Progenitor cell of endocrine pancreas (in vitro differentiated cells): ENCODE measurements around the gene ORM2. TPM values are rescaled to one million over a fixed set of nuclear protein-coding genes. Genes with fewer than 3 reads are reported as not detected.
A peak's percentile ranks its signal among the peaks of the same experiment; 100 is the strongest.

Source experiments
- DNase-seq: peaks from one replicate; pipeline ENCODE4 v3.0.0; 2021; ENCODE audit warnings: low spot score; ENCODE audit not compliant: unreplicated experiment
- H3K27ac Mint-ChIP-seq: 2 replicates; pipeline ENCODE4 v1.8.0; 2021; ENCODE audit warnings: mild to moderate bottlenecking, moderate library complexity, mixed read lengths
- H3K27me3 Mint-ChIP-seq: 2 replicates; pipeline ENCODE4 v1.8.0; 2021; ENCODE audit warnings: mixed read lengths
- H3K36me3 Mint-ChIP-seq: 2 replicates; pipeline ENCODE4 v1.8.0; 2022; ENCODE audit warnings: mixed read lengths; ENCODE audit not compliant: insufficient read depth
- H3K4me1 Mint-ChIP-seq: 2 replicates; pipeline ENCODE4 v1.8.0; 2021; ENCODE audit warnings: low read depth, mixed read lengths
- H3K4me3 Mint-ChIP-seq: 2 replicates; pipeline ENCODE4 v1.8.0; 2021; ENCODE audit warnings: low read depth, mild to moderate bottlenecking, moderate library complexity, mixed read lengths
- H3K9me3 Mint-ChIP-seq: 2 replicates; pipeline ENCODE4 v1.8.0; 2021; ENCODE audit warnings: low read depth, mixed read lengths
- CTCF ChIP-seq: fragments of 200-600 bp; sonication (generic); IDR thresholded peaks from one replicate; pipeline ENCODE4 v1.5.0; 2021; ENCODE audit warnings: antibody characterized with exemption, mild to moderate bottlenecking; ENCODE audit not compliant: unreplicated experiment
- total RNA-seq: library from RNA; stranded (reverse); gene quantifications from 2 replicates; pipeline ENCODE4 v1.2.1, GENCODE V29; 2021

Gene ORM2
- total RNA-seq, 1 donor from 2014 or later = 5.4 TPM

DNA sequence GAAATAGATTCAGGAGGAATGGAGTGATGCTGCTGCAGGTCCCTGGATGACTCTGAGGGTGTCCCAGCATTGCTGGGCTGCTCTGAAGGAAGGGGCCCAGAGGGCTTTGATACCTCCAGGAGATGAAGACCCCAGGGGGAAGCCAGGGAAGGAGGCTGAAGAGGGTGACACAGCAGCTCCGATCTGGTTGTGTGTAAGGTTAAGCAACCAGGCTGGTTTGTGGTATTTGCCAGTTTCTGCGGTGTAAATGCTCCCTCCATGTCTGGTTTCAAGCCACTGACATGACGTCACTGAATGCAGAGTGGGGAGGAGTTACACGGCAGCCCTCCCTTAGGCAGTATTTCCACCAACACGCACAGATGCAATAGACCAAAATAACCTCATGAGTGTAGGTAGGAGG is 46.7 kb upstream of the ORM2 start:
- Mint-ChIP-seq H3K27ac (no peak overlapping the region), H3K4me1 (no peaks in the 10 kb centered on the region), H3K4me3 (no peak overlapping the region), H3K36me3 (peaks cover 17% of the 10 kb centered on the region), H3K9me3 (no peaks in the 10 kb centered on the region), H3K27me3 (no peaks in the 10 kb centered on the region)
- TF ChIP-seq CTCF = no peak
- DNase-seq = no peak

GRCh38 chr9:114283551-114284111 is 46.0 kb upstream of the ORM2 start:
- Mint-ChIP-seq H3K9me3 (no peaks in the 10 kb centered on the region), H3K27me3 (no peaks in the 10 kb centered on the region), H3K27ac (no peak overlapping the region), H3K36me3 (peaks cover 12% of the 10 kb centered on the region), H3K4me1 (no peaks in the 10 kb centered on the region), H3K4me3 (no peak overlapping the region)
- DNase-seq = no peak
- no peak for TF ChIP-seq CTCF

DNA sequence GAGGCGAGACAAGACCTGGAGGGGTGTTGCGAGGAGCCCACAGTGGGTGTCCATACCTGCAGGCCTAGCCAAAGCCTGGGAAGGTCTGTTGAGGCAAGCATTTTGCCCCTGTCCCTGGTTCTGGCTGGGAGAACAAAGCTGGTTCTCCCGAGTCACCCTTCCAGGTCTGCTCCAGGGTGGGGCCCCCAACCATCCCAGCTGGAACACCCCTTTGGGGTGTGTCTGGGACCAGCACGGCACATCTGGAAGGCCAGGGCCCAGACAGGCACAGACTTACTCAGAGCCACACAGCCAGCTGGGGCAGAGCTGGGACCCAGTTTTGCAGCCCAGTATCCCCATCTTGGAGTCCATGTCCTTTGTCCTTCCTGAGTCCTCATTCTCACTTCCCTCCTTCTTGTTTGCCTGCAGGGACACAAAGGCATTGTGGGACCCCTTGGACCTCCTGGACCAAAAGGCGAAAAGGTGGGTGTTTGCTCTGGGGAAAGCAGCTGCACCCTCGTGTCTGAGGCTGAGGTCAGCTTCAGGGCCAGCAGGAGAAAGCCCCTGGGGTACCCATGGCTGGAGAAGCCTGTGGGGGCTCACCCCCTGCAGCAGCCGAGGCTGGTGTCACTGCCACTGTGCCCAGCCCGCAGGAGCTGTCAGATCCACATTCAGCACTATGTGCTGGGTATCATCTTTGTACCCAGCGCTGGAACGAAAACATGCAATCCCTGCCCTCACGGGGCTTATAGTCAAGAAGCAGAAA is 45.2 kb upstream of the ORM2 start:
- Mint-ChIP-seq H3K27ac (peak overlapping the region; percentile 62), H3K36me3 (peaks cover 12% of the 10 kb centered on the region), H3K9me3 (no peaks in the 10 kb centered on the region), H3K4me3 (no peak overlapping the region), H3K4me1 (no peaks in the 10 kb centered on the region), H3K27me3 (no peaks in the 10 kb centered on the region)
- no peak for TF ChIP-seq CTCF
- no peak for DNase-seq

DNA sequence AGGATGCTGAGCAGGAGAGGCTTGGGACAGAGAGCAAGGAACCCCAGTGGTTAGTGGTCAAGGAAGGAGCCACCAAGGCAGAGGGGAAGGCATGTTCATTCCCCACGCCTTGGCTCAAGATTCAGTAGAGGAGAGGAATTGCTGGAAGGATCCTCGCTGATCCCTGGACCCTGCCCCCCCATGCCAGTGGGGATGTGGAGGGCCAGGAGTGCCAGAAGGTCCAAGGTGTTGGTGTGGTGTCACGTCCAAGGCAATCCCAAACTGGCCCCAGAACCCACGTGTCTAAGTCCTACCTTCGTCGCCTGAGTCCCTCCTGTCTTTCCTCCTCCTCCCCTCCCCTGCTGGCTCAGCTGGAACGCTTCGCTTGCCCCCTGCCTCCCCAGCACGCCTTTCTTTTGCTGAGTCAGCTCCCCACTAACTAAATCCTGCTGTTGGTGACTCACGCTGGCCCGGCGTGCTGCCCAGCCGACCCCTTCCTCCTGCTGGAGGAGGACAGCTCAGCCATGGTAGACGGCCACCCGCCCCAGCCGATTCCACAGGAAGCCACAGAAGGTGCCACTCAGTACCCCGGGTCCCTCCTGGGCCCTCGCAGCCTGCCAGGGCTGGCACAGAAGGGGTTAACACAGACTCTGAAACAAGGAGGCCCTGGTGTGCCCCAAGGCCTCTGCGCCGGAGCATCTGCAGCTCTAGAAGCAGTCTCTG is 44.4 kb upstream of the ORM2 start:
- H3K9me3 Mint-ChIP-seq = no peaks in the 10 kb centered on the region
- peak overlapping the region; percentile 62 for H3K27ac Mint-ChIP-seq
- no peak for TF ChIP-seq CTCF
- H3K27me3 Mint-ChIP-seq = no peaks in the 10 kb centered on the region
- no peak overlapping the region for H3K4me3 Mint-ChIP-seq
- H3K4me1 Mint-ChIP-seq = no peaks in the 10 kb centered on the region
- peaks cover 12% of the 10 kb centered on the region for H3K36me3 Mint-ChIP-seq
- no peak for DNase-seq

DNA sequence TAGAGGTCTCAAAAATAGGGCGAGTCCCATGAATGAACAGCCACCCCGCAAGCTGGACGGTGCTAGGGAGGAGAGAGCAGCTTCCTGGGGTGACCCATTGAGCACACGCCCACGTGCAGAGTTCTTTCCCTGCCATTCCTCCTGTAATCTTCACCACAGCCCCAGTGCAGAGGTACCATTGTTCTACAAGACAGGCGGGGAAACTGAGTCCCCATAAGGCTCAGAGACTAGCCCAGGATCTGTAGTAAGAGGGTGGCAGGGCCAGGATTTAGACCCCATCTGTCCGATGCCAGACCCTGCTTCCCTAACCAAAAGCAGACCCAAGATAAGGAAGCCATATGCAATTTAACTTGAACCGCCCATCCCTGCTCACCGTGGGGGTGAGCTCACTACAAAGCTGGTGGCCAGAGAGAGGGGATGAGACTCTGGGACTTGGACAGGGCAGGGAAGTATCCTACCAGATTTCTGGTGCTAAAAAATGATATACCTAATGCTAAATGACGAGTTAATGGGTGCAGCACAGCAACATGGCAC is 43.5 kb upstream of the ORM2 start:
- peaks cover 1% of the 10 kb centered on the region for H3K4me1 Mint-ChIP-seq
- peaks cover 15% of the 10 kb centered on the region for H3K36me3 Mint-ChIP-seq
- H3K27me3 Mint-ChIP-seq = no peaks in the 10 kb centered on the region
- no peak for TF ChIP-seq CTCF
- no peaks in the 10 kb centered on the region for H3K9me3 Mint-ChIP-seq
- DNase-seq = no peak
- H3K4me3 Mint-ChIP-seq = no peak overlapping the region
- H3K27ac Mint-ChIP-seq = no peak overlapping the region
